HG02938 (cell line): ENCODE results near the gene SIN3B.

ENCODE experiments used
- ATAC-seq: cut with Tn5 transposase; IDR thresholded peaks from one replicate; pipeline ENCODE4 v1.9.1; 2021; ENCODE audit warnings: mild to moderate bottlenecking, moderate library complexity; ENCODE audit not compliant: unreplicated experiment

SIN3B gene

DNA sequence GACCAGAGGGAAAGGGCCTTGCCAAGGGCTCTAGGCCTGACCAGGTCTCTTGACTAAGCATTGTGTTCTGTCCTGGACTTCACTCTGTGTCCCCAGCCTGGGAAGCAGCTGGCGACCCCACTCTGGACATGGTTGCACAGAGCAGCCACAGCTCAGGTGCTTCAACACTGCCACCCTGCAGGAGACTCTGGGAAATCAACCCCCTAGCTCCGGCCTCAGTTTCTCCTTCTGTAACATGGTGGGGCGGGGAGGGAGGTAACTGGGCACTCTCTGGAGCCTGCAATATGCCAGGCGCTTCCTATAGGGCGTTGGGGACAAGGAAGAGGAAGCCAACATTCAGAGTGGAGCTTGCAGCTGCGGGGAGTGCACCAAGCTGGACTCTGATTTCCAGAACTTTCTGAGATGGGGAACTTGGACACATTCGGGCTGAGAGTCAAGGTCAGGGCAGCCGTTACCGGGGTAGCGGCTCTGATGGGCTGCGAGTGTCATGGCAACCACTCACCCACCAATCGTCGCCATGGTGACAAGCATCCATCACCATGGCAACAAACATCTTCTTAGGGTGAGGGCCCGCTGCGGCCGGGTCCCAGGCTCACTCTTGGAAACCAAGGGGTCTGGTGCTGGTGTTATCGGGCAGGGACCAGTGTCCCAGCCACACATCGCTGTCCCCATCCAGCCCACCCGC is 72.4 kb downstream of the SIN3B start:
- no peak for ATAC-seq

DNA sequence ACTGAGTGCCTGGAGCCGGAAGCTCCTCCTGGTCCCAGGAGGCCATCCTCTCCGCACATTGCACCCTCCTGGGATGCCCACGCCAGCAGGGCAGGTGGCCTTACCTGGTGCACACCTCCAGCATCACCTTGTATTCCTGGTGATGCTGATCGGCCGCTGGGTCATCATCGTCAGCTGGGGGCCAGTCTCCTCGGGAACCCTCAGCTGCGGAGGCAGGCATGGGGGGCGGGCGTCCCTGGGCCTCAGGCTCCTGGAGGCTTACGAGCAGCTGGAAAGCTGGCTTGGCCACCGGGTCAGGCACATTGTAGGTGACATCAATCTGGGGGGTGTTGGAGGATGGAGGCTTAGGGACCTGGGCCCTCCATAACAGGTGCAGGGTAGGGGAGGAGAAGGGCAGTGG is 73.3 kb downstream of the SIN3B start:
- no peak for ATAC-seq

DNA sequence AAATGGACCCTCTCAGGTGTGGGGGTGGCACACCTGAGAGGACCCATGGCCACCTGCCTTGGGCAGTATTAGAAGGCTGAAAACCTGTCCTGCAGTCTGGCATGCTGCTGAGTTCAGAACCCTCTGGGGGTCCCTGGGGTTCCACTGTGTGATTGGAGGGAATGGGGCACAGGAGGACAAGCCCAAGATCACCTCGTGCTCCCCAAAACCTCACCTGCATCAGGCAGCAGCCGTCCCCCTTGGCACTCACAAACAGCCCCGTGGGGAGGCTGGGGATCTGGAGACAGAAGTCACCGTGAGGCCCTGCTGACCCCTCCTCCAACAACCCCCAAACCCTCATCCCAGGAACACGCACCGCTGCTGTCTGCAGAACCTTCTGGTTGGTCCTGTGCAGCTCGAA is 74.1 kb downstream of the SIN3B start:
- no peak for ATAC-seq

DNA sequence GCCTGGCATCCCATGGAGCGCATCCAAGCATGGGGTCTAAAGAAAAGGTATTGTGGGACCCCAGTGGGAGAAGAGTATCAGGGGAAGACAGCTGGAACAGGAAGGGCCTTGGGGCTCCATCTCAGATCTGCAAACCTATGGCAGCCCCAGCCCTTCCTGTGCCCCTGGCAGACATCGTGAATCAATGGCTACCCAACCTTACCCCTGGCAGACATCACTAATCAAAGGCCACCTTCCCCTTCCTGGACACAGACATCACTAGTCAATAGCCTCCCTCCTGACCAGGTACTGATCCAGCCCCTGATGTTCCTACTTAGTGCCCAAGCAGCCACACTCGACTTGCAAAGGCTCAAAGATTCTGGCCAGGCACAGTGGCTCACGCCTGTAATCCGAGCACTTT is 75.4 kb downstream of the SIN3B start:
- no peak for ATAC-seq

DNA sequence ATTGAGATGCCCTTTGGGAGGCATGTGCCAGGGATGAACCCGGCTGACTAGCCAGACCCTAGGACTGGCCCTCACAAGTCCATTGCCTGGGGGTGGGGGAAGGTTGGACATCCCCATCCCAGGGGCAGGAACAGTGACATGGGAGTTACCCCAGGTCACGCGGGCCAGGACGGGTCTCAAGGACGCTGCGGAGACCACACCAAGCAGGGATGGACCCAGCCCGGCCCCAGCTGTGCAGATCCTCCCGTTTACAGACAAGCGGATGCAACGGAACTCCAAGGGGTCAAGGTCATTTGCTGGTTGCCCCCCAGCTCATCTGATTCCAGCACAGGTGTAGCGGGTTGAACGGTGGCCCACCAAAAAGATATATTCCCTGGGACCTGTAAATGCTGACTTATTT is 79.6 kb downstream of the SIN3B start:
- no peak for ATAC-seq

DNA sequence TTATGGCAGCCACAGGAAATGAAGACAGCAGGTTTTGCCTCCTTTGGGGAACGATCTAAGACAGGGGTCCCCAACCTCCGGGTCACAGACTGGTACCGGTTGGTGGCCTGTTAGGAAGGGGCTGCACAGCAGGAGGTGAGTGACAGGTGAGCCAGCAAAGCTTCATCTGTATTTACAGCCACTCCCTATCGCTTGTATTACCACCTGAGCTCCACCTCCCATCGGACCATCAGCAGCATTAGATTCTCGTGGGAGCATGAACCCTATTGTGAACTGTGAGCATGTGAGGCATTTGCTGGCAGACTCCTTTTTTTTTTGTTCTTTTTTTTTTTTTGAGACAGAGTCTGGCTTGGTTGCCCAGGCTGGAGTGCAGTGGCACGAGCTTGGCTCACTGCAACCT is 81.8 kb downstream of the SIN3B start:
- ATAC-seq = no peak

DNA sequence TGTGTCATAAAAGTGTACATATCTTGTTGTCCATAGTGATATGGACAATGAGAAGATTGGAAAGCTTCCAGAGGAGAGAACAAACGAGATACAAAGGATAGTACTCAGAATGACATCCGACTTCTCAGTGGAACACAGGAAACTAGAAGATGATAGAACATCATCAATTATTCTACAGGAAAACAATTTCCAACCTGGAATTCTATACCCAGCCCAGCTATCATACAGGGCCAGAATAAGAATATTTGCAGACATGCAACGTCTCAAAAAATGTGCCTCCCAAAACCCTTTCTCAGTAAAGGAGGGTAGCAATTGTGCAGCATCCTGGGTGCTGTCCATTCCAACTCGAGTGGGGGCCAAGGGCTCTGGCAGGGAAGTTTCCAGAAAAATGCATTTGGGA is 83.6 kb downstream of the SIN3B start:
- ATAC-seq = no peak

DNA sequence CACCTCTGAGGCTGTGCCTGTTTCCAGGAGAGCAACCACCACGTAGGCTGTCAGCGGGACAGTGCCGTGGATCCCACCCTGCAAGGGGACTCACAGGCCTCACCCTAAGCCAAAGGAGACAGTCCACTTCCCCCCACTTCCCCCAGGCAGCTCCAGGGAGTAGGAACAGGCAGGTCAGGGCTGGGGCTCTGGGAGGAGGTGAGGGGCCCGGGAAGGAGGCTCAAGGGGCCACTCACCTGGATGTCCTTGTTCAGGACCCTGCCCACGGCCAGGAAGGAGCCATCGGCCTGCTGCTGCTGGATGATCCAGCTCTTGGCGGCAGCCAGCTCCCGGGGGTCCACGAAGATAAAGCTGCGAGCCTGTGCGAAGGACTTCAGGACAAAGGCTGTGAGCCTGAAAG is 85.2 kb downstream of the SIN3B start:
- ATAC-seq = no peak

DNA sequence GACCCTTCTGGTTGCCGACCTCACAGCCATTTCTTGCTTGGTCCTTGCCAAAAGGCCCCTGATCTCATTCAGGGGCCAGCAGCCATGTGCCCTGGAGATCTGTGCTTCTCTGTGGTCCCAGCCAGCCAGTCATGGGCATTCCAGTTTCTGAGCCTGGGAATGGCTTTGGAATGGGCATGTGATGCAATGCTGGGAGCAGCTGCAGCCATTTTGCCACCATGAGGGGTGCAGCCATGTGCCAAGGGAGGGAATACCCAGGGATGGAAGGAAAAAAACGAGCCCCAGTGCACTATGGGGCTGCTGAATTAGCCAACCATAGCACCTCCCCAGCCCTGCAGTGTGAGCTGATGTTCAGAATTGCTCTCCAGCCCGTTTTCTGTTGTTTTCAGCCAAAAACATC is 85.9 kb downstream of the SIN3B start:
- ATAC-seq = no peak

DNA sequence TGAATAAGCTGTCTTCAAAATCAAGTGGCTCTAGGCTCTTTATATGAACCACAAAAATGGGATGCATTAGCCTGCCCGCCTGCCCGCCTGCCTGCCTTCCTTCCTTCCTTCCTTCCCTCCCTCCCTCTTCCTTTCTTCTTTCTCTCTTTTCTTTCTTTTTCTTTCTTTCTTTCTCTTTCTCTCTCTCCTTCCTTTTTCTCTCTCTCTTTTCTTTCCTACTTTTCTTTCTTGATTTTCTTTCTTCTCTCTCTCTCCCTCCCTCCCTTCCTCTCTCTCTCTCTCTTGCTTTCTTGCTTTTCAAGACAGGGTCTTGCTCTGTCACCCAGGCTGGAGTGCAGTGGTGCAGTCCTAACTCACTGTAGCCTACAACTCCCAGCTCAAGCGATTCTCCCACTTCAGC is 86.5 kb downstream of the SIN3B start:
- no peak for ATAC-seq

DNA sequence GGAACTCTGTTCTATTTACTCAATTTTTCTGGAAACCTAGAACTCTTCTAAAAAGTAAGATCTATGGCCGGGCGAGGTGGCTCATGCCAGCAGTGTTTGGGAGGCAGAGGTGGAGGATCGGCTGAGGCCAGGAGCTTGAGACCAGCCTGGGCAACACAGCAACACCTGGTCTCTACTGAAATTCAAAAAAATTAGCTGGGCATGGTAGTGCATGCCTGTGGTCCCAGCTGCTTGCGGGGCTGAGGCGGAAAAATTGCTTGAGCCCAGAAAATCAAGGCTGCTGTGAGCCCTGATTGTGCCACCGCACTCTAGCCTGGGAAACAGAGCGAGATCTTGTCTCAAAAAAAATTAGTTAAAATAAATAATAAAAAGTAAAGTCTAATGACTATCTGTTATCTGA is 88.2 kb downstream of the SIN3B start:
- ATAC-seq = no peak

DNA sequence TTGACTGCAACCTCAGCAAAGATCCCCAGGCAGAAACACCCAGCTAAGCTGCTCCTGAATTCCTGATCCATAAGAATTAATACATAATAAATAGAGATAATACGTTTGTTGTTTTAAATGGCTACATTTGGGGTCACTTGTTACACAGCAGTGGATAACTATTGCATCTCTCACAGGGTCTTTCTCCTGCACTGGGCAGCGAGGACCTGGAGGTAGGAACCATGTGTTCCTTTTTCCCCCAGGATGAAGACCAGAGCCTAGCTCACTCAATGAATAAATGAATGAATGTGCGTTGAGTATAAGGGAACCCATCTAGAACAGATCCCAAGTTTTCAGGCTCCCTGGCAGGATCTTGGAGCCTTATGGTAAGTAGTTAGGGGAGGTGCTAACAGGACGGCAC is 90.3 kb downstream of the SIN3B start:
- no peak for ATAC-seq

DNA sequence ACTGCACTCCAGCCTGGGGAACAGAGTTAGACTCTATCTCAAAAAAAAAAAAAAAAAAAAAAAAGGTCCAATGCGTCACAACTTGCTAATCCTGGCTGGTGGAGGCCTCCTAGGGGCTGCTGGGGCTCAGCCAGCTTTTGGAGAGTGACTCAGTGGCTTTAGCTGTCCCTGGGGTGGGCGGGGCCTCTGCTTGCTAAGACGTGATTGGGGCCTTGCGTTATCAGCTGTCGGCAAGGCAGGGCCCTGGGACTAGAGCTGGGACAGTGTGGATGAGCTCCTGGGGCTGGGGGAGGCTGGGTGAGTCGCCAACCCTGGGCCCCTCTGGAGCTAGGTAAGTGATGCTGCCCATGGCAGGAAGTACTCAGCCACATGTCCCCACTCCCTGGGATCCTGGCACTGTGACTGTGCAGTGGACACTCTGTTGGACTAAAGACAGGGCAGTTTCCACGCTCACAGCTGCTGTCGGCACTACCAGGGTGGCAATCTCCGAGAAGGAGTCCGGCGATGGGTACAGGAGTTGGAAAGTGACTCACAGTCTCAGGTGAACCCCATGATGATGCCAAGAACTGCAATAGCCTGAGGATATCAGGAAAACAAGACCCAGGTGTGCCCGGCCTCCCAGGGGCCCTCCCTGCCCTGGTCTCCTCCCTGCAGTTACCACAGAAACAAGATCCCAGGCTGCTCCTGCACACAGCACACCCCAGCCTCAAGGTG is 91.8 kb downstream of the SIN3B start:
- ATAC-seq = no peak

DNA sequence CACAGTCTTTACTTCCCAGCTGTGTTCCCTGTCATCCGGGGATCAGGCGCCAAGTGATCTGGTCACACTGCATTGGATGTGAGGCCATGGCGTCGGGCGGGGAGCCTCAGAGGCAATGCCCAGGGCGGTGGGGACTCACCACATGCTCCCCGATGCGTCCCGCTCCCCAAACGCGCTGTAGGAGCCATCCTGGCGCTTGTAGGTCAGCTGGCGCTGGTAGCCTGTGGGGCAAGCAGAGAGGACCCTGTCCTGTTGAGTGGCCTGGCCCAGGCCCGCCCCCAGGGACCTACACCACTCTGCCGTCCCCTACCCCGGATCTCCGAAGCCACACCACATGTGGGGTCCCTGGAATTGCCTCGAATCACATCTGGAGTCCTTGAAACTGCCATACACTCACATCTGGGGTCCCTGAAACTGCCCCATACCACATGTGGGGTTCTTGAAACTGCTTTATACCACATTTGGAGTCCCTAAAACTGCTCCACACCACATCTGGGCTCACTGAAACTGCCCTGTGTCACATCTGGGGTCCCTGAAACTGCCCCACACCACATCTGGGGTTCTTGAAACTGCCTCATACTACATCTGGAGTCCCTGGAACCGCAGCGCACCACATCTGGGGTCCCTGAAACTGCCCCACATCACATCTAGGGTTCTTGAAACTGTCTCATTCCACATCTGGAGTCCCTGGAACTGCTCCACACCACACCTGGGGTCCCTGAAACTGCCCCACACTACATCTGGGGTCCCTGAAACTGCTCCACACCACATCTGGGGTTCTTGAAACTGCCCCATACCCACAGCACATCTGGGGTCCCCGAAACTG is 92.8 kb downstream of the SIN3B start:
- ATAC-seq = no peak

DNA sequence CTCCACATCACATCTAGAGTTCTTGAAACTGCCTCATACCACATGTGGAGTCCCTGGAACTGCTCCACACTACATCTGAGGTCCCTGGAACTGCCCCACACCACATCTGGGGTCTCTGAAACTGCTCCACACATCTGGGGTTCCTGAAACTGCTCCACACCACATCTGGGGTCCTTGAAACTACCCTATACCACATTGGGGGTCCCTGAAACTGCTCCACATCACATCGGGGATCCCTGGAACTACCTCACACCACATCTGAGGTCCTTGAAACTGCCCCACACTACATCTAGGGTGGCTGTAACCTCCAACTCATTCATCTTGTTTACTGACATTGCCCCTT is 93.4 kb downstream of the SIN3B start:
- ATAC-seq = no peak

DNA sequence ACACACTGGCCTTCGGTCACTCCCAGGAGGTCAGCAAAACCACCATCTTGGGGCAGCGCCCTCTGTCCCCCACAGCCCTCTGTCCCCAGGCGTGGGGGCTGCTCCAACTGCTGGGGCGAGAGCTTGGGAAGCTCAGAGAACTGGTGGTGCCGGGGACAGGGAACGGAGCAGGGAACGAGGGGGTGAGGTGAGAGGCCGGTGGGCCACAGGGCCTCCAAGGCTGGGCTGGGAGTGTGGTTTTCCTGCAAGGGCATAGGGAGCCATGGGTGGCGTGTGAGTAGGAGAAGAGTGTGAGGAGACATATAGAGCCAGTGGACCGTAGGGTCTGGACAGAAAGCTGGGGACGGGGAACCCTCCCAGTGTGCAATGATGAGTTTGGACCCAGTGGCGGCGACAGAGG is 93.8 kb downstream of the SIN3B start:
- ATAC-seq = no peak

DNA sequence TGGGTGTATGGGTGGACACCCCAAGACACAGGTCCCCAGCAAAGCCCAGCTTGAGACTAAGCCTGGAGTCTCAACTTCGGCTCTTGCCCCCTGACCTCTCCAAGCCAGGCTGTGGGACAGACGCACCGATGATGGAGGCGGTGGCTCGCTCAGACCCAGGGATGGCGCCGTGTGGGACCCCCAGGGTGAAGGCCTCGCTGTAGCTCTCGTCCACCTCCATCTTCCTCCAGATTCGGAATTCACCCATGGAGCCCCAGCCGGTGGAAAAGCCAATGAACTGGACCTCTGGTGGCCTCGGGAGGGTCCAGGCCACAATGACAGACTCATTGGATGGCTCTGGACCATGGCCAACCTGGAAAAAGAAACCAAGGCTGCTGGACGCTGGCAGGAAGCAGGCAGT is 98.7 kb downstream of the SIN3B start:
- ATAC-seq = no peak

DNA sequence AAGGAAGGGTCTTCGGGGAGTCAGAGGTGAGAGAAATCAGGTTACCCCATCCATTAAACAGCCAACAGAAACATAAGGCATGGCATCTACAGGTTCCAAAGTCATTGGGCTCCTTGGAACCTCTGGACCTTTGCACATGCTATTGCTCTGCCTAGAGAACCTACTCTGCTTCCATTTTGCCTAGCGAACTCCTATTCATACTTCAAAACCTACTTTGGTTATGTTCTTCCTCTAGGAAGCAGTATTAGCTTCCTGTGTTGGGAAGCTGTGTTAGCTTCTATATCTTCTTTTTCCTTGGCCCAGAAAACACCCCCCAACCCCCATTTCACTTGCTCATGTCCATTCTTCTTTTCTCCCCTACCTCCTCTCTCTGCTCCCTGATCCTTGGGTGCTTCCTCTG is 99.2 kb downstream of the SIN3B start:
- no peak for ATAC-seq

DNA sequence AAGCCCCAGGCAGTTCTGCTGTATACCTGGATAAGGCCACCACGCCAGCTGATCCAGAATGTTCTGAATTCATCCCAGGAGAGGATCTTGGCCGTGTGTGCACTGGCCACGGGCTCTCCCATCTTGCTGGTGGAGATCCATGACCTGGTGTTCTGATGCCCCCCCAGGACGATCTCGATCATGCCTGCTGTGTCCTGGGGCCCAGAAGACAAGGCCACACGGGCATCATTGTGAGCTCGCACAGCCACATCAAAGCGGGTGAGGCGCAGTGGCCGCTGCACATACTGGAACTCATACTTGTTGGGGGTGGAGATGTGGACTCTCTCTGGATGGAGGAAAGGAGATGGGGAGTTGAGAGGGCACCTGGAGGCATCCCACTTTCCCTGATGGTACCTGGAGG is 99.7 kb downstream of the SIN3B start:
- ATAC-seq = no peak
